Measurements from ENCODE around the gene RALGDS. TPM values are rescaled to one million over a fixed set of nuclear protein-coding genes. Genes with fewer than 3 reads are reported as not detected.

RALGDS gene
- total and polyA plus RNA-seq, 9 of the 15 experiments (the other 6 are each of a cell fraction or from before 2014, with no cell fraction given) = 0.75 to 43.3 (median 27.1) TPM

DNA sequence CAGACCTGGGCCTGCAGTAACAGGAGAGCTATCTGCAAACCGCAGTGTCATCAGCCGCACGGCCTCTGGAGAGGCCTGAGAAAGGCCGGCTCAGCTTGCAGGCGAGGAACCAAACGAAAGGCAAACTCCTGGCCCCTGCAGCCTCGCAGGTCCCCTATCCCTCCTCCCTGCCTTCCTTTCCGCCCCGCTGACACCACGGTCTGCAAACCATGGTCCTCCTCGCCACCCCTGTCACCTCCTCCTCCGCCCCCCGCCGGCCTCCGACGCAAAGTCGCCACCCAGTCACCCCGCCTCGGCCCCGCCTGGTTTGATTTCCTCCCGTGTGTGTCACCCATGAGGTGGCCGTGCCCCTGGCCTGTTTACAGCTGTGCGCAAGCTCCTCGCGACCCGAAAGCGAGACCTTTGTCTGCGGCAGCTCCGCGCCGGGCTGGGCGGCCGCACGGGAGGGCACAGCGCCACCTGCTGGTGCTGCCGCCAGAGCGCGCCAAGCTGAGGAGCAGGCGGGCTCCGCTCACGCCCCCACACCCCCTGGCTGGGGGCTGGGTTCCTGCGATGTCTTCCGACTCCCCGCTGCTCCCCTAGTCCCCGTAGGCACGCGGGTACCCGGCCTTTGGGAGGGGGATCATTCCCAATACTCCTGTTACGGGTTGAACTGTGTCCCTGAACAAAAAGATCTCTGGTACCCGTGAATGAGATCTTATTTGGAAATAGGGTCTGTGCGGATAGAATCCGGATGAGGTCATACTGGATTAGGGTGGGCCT is 23.3 kb upstream of the RALGDS start (continued):
- TF ChIP-seq ZNF586 (CRISPR knock-in tag; conservative IDR thresholded peaks at IDR 0.05) = no peak
- peak; percentile 81 for TF ChIP-seq CXXC5 (CRISPR knock-in tag; IDR thresholded peaks at IDR 0.05)
- TF ChIP-seq TARDBP (IDR thresholded peaks at IDR 0.05) = 0 out of 2 replicates have a peak, but pooled peaks have one; percentile 75
- TF ChIP-seq ZNF217 (CRISPR knock-in tag; IDR thresholded peaks at IDR 0.05) = no peak
- TF ChIP-seq ZNF445 (CRISPR knock-in tag; IDR thresholded peaks at IDR 0.05; ENCODE audit: low read depth) = no peak
- TF ChIP-seq MIER1 (IDR thresholded peaks at IDR 0.05; ENCODE audit: low read depth) = peak; percentile 51; the same call in 1 of the 2 replicates
- no peak for TF ChIP-seq ZNF699 (CRISPR knock-in tag; IDR thresholded peaks at IDR 0.05; ENCODE audit: insufficient replicate concordance)
- TF ChIP-seq NFE2 (IDR thresholded peaks at IDR 0.05; ENCODE audit: low read depth) = peak; percentile 76
- no peak for TF ChIP-seq HOXB6 (CRISPR knock-in tag; IDR thresholded peaks at IDR 0.05; ENCODE audit: borderline replicate concordance)
- TF ChIP-seq SMARCC2 (IDR thresholded peaks at IDR 0.05; ENCODE audit: low read depth) = peak; percentile 56; the same call in 1 of the 2 replicates
- TF ChIP-seq FOS (IDR thresholded peaks at IDR 0.05; ENCODE audit: extremely low read depth, insufficient read length) = no peak
- no peak for TF ChIP-seq JUND (IDR thresholded peaks at IDR 0.05; ENCODE audit: borderline replicate concordance, low read depth, low read length)
- peak; percentile 23; the same call in 1 of the 3 replicates for TF ChIP-seq JUND (tag; IDR thresholded peaks at IDR 0.05; ENCODE audit: borderline replicate concordance, low read depth, low read length)
- TF ChIP-seq WHSC1 (IDR thresholded peaks at IDR 0.05; ENCODE audit: low read length) = no peak
- TF ChIP-seq NFE2L1 (tag; IDR thresholded peaks at IDR 0.05; ENCODE audit: borderline replicate concordance, low read depth) = no peak
- no peak for TF ChIP-seq HIVEP1 (CRISPR knock-in tag; IDR thresholded peaks at IDR 0.05)
- no peak for TF ChIP-seq ZNF311 (CRISPR knock-in tag; IDR thresholded peaks at IDR 0.05)
- no peak for TF ChIP-seq RFX1 (IDR thresholded peaks at IDR 0.05)
- no peak for TF ChIP-seq SPI1 (IDR thresholded peaks at IDR 0.05; ENCODE audit: borderline replicate concordance, low read depth, low read length)
- TF ChIP-seq MTF1 (CRISPR knock-in tag; IDR thresholded peaks at IDR 0.05; ENCODE audit: borderline replicate concordance) = no peak
- TF ChIP-seq SMC3 (conservative IDR thresholded peaks at IDR 0.05; ENCODE audit: insufficient read depth, low read depth, low read length) = peak; percentile 73
- TF ChIP-seq ZNF766 (CRISPR knock-in tag; conservative IDR thresholded peaks at IDR 0.05) = no peak
- TF ChIP-seq, protein P1, sequence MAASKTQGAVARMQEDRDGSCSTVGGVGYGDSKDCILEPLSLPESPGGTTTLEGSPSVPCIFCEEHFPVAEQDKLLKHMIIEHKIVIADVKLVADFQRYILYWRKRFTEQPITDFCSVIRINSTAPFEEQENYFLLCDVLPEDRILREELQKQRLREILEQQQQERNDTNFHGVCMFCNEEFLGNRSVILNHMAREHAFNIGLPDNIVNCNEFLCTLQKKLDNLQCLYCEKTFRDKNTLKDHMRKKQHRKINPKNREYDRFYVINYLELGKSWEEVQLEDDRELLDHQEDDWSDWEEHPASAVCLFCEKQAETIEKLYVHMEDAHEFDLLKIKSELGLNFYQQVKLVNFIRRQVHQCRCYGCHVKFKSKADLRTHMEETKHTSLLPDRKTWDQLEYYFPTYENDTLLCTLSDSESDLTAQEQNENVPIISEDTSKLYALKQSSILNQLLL (CRISPR knock-in tag; IDR thresholded peaks at IDR 0.05; ENCODE audit: borderline replicate concordance) = no peak
- no peak for TF ChIP-seq BRCA1 (IDR thresholded peaks at IDR 0.05)
- no peak for TF ChIP-seq BRCA1 (CRISPR knock-in tag; IDR thresholded peaks at IDR 0.05)
- TF ChIP-seq ELF1 (tag; IDR thresholded peaks at IDR 0.05) = no peak
- peak; percentile 41; the same call in 1 of the 2 replicates for TF ChIP-seq XRCC5 (IDR thresholded peaks at IDR 0.05; ENCODE audit: low read depth, low read length)
- no peak for TF ChIP-seq ZZZ3 (IDR thresholded peaks at IDR 0.05)
- TF ChIP-seq RBM39 (optimal IDR thresholded peaks at IDR 0.05; ENCODE audit: low read depth, low read length) = no peak
- TF ChIP-seq PURB (CRISPR knock-in tag; IDR thresholded peaks at IDR 0.05; ENCODE audit: low read depth) = no peak
- no peak for TF ChIP-seq MTA1 (IDR thresholded peaks at IDR 0.05; ENCODE audit: borderline replicate concordance)
- TF ChIP-seq SREBF1 (IDR thresholded peaks at IDR 0.05; ENCODE audit: borderline replicate concordance, low read depth, low read length) = 0 out of 2 replicates have a peak, but pooled peaks have one; percentile 51
